ENCODE data around the gene TAS1R2. TPM values are rescaled to one million over a fixed set of nuclear protein-coding genes. Genes with fewer than 3 reads are reported as not detected.
A peak's percentile ranks its signal among the peaks of the same experiment; 100 is the strongest.

TAS1R2 gene
- total RNA-seq, 1 donor from 2014 or later: 0.98 TPM

GRCh38 chr1:18878538-18879214 is 19.2 kb upstream of the TAS1R2 start:
- Histone ChIP-seq H3K4me3 (no peak overlapping the region), H3K27me3 (no peaks in the 10 kb centered on the region), H3K4me1 (peaks cover 12% of the 10 kb centered on the region), H3K27ac (no peak overlapping the region), H3K36me3 (peaks cover 0 to 8% of the 10 kb centered on the region in 2 donors), H3K9me3 (no peaks in the 10 kb centered on the region)
- TF ChIP-seq POLR2AphosphoS5 (IDR thresholded peaks at IDR 0.05; ENCODE audit: insufficient read depth in 1 of 2, low read depth in 1 of 2): no peak
- TF ChIP-seq POLR2A (IDR thresholded peaks at IDR 0.05): no peak
- TF ChIP-seq CTCF (IDR thresholded peaks at IDR 0.05): no peak
- DNase-seq (ENCODE audit: extremely low spot score in 2 of 2): no peak
- intact Hi-C loops (cut with DNase I): loop anchor here (10.0 kb wide), 1 partner anchor 284 kb away; no protein-coding TSS in a partner anchor

- TF ChIP-seq CTCF (IDR thresholded peaks at IDR 0.05): no peak
- no peak for TF ChIP-seq POLR2A (IDR thresholded peaks at IDR 0.05)
- Histone ChIP-seq H3K27me3 (no peaks in the 10 kb centered on the region), H3K9me3 (no peaks in the 10 kb centered on the region), H3K36me3 (peaks cover 0 to 4% of the 10 kb centered on the region in 2 donors), H3K27ac (no peak overlapping the region), H3K4me3 (no peak overlapping the region), H3K4me1 (peaks cover 2% of the 10 kb centered on the region)
- intact Hi-C loops (cut with DNase I): loop anchor here (10.0 kb wide), 1 partner anchor 282 kb away; no protein-coding TSS in a partner anchor
- DNase-seq (ENCODE audit: extremely low spot score in 2 of 2): no peak
These were observed 17.8 kb upstream of the TAS1R2 start for GRCh38 chr1:18877282-18877681.

- Histone ChIP-seq H3K36me3 (peaks cover 0 to 4% of the 10 kb centered on the region in 2 donors), H3K27me3 (no peaks in the 10 kb centered on the region), H3K27ac (no peak overlapping the region), H3K4me3 (no peak overlapping the region), H3K4me1 (no peaks in the 10 kb centered on the region), H3K9me3 (no peaks in the 10 kb centered on the region)
- TF ChIP-seq POLR2AphosphoS5 (IDR thresholded peaks at IDR 0.05; ENCODE audit: insufficient read depth in 1 of 2, low read depth in 1 of 2) (no peak), CTCF (IDR thresholded peaks at IDR 0.05) (no peak), POLR2A (IDR thresholded peaks at IDR 0.05) (no peak)
- no peak for DNase-seq (ENCODE audit: extremely low spot score in 2 of 2)
- intact Hi-C loops (cut with DNase I): loop anchor here (10.0 kb wide), 1 partner anchor 281 kb away; no protein-coding TSS in a partner anchor
These were observed 16.8 kb upstream of the TAS1R2 start for GRCh38 chr1:18876210-18876609.

- DNase-seq (ENCODE audit: extremely low spot score in 2 of 2): no peak
- Histone ChIP-seq H3K27ac (no peak overlapping the region), H3K4me1 (no peaks in the 10 kb centered on the region), H3K36me3 (peaks cover 0 to 4% of the 10 kb centered on the region in 2 donors), H3K4me3 (no peak overlapping the region), H3K9me3 (no peaks in the 10 kb centered on the region), H3K27me3 (no peaks in the 10 kb centered on the region)
- intact Hi-C loops (cut with DNase I): loop anchor here (10.0 kb wide), 1 partner anchor 281 kb away; no protein-coding TSS in a partner anchor
- TF ChIP-seq POLR2AphosphoS5 (IDR thresholded peaks at IDR 0.05; ENCODE audit: insufficient read depth in 1 of 2, low read depth in 1 of 2) (no peak), POLR2A (IDR thresholded peaks at IDR 0.05) (no peak), CTCF (IDR thresholded peaks at IDR 0.05) (no peak)
These were observed 16.3 kb upstream of the TAS1R2 start for GRCh38 chr1:18875796-18876128.

- TF ChIP-seq CTCF (IDR thresholded peaks at IDR 0.05) (peak; percentile 51 to 69 (median 58)), POLR2A (IDR thresholded peaks at IDR 0.05) (no peak), POLR2AphosphoS5 (IDR thresholded peaks at IDR 0.05; ENCODE audit: insufficient read depth in 1 of 2, low read depth in 1 of 2) (no peak)
- Histone ChIP-seq H3K9me3 (no peaks in the 10 kb centered on the region), H3K27me3 (no peaks in the 10 kb centered on the region), H3K4me1 (no peaks in the 10 kb centered on the region), H3K36me3 (peaks cover 0 to 4% of the 10 kb centered on the region in 2 donors), H3K27ac (no peak overlapping the region), H3K4me3 (no peak overlapping the region)
- DNase-seq (ENCODE audit: extremely low spot score in 2 of 2): no peak
- intact Hi-C loops (cut with DNase I): loop anchor here (10.0 kb wide), 1 partner anchor 280 kb away; no protein-coding TSS in a partner anchor
These were observed 15.8 kb upstream of the TAS1R2 start for GRCh38 chr1:18875107-18875795.
